Lung (tissue), 12 donors: ENCODE measurements around the gene SPEF1. TPM values are rescaled to one million over a fixed set of nuclear protein-coding genes. Genes with fewer than 3 reads are reported as not detected.

Source experiments
- ATAC-seq: fragments of 200-7000 bp; cut with Tn5 transposase; one replicate; pipeline ENCODE4 v1.9.1; 2020; ENCODE audit warnings: moderate number of reproducible peaks; ENCODE audit not compliant: insufficient read depth, low FRiP score
- DNase-seq, 3 donors: peaks; one replicate each; pipeline ENCODE4 v3.0.0-alpha.2; 2013 to 2017
- H3K27ac ChIP-seq, 2 donors: one replicate each; pipeline ENCODE4 v1.5.1; 2013; ENCODE audit warnings: mild to moderate bottlenecking in 2 of 2, moderate library complexity in 2 of 2, control low read depth in 1 of 2, inconsistent platforms in 1 of 2, low read depth in 1 of 2, low read length in 1 of 2
- H3K27me3 ChIP-seq, 3 donors: one replicate each; pipeline ENCODE4 v1.5.1; 2013; ENCODE audit warnings: low read length in 2 of 3; ENCODE audit not compliant: control insufficient read depth in 3 of 3, insufficient read depth in 3 of 3
- H3K36me3 ChIP-seq, 4 donors: one replicate each; pipeline ENCODE4 v1.5.1; 2013; ENCODE audit warnings: low read length in 4 of 4, mild to moderate bottlenecking in 1 of 4, moderate library complexity in 1 of 4; ENCODE audit not compliant: control insufficient read depth in 4 of 4, insufficient read depth in 4 of 4
- H3K4me1 ChIP-seq, 5 donors: one replicate each; pipeline ENCODE4 v1.5.1; 2013; ENCODE audit warnings: low read length in 5 of 5, mild to moderate bottlenecking in 2 of 5, moderate library complexity in 1 of 5; ENCODE audit not compliant: control insufficient read depth in 5 of 5, insufficient read depth in 5 of 5
- H3K4me3 ChIP-seq: one replicate; pipeline ENCODE4 v1.5.1; 2013; ENCODE audit warnings: mild to moderate bottlenecking, control low read depth, moderate library complexity
- H3K9ac ChIP-seq, 2 donors: one replicate each; pipeline ENCODE4 v1.5.1; 2013; ENCODE audit warnings: low read length in 2 of 2, control low read depth in 1 of 2; ENCODE audit not compliant: insufficient read depth in 1 of 2
- H3K9me3 ChIP-seq, 4 donors: one replicate each; pipeline ENCODE4 v1.5.1; 2013; ENCODE audit warnings: low read length in 3 of 4, mild to moderate bottlenecking in 1 of 4, moderate library complexity in 1 of 4; ENCODE audit not compliant: control insufficient read depth in 4 of 4, insufficient read depth in 3 of 4
- CTCF ChIP-seq: IDR thresholded peaks from 2 replicates; pipeline ENCODE4 v1.5.1; 2012; ENCODE audit warnings: mild to moderate bottlenecking; ENCODE audit errors: control extremely low read depth, extremely low read depth
- WGBS, 2 donors: extraction: QIAGEN DNeasy Blood & Tissue Kit; methylation state at CpG; one replicate each; pipeline ENCODE4 v1.1.7; 2013; 5-methylcytosine and 5-hydroxymethylcytosine counted together
- polyA plus RNA-seq, 2 donors: library from polyadenylated mRNA; stranded (reverse); fragments of 200-250 nt; gene quantifications; one replicate each; pipeline ENCODE4 v1.2.1, GENCODE V29; 2013
- total RNA-seq, 2 donors: library from RNA; depleted of rRNA in 1 of 2; stranded (reverse); fragments of >200 nt in 1 of 2; gene quantifications; one replicate each; pipeline ENCODE4 v1.2.1, GENCODE V29; 2014 to 2021
- donor health status: control.
- donor health status: control.
- donor health status: Bipolar disorder and iron deficiency.
- donor health status: healthy.
- donor health status: DM: yes; HTN: yes; CAD: no.

SPEF1 gene
- total and polyA plus RNA-seq, 4 donors, result 9.6 to 15.5 (median 11.8) TPM

DNA sequence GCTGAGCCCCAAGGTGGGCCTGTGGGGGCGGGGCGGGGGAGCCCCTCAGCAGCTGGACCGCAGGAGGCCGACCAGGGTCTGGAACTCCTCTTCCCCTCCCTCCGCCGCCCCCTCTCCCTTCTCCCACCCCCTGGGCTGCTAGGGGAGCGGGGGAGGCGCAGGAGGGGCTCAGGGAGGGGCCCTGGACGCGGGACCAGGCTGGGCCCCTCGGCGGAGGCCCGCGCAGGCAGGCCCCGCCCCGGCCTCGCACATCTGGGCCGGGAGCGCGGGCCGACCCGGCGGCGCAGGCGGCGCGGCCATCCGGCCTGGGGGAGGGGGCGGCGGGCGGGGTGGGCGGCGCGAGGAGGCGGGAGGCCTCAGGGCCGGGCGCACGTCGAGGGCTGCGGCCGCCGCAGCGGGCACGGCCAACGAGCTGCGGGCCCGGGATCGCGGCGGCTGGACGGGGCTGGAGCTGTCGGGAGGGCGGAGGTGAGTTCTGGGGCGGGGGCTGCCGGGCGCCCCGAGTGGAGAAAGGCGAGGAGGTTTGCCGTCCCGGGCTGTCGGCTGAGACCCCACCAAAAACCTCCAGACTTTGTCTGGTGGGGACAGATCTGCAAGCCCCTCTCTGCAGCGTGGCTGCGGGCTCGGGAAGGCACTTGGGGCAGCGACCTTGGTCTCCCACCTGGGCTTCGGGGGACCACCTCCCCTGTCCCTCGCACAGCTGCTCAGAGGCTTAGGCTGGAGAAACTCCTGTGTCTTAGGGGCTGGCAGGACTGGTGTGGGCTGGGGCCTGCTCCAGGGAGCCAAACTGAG, 48.7 kb downstream of the SPEF1 start, which contains the start of gene HSPA12B:
Gene HSPA12B (plus strand): TSS at position 359 of the 792 bp plus-strand sequence. CDS start 5,990 bp downstream, outside the sequence.
- 10 to 16% methylated on average over 45 to 67 of the region's 67 CpGs for WGBS, 2 donors
- Histone ChIP-seq H3K36me3 (peaks cover 0 to 3% (median 0%) of the 10 kb centered on the region in 4 donors), H3K4me3 (peak within 1 kb of the TSS; percentile 68), H3K9ac (peak within 1 kb of the TSS in 1 of 2 donors; percentile 76), H3K4me1 (peaks cover 0 to 37% (median 10%) of the 10 kb centered on the region in 5 donors), H3K27me3 (peaks cover 0 to 7% (median 0%) of the 10 kb centered on the region in 3 donors), H3K9me3 (no peaks in the 10 kb centered on the region), H3K27ac (peak within 1 kb of the TSS; percentile 75 to 80)
- TF ChIP-seq CTCF, result no peak
- ATAC-seq (no peak), DNase-seq (peak; percentile 79 to 89 (median 79))

DNA sequence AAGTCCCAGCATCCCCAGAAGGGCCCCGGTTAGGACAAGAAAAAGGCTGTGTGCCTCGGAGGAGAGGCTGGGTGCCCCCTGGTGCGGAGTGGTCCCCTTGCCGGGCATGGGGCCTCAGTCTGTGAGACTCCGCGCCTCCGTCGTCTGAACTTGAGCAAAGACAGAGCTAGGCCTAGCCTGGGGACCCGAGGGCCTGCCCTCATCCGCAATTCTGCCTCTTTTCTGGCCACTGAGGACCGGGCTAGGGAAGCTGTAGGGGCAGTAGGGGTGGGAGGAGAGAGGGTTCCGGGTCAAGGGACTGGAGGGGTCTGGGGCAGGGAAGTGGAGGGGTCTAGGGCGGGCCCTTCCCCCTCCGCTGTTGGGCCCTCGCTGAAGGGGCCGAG, 49.3 kb downstream of the SPEF1 start:
- ATAC-seq, result no peak
- no peak for DNase-seq
- WGBS, 2 donors, result 72 to 78% methylated on average over 16 of the region's 16 CpGs
- no peak for TF ChIP-seq CTCF
- Histone ChIP-seq H3K9ac (no peak overlapping the region), H3K4me3 (no peak overlapping the region), H3K27me3 (peaks cover 0 to 7% (median 0%) of the 10 kb centered on the region in 3 donors), H3K4me1 (peaks cover 0 to 31% (median 10%) of the 10 kb centered on the region in 5 donors), H3K36me3 (peaks cover 0 to 3% (median 0%) of the 10 kb centered on the region in 4 donors), H3K9me3 (no peaks in the 10 kb centered on the region), H3K27ac (peak overlapping the region; percentile 12 to 39)

DNA sequence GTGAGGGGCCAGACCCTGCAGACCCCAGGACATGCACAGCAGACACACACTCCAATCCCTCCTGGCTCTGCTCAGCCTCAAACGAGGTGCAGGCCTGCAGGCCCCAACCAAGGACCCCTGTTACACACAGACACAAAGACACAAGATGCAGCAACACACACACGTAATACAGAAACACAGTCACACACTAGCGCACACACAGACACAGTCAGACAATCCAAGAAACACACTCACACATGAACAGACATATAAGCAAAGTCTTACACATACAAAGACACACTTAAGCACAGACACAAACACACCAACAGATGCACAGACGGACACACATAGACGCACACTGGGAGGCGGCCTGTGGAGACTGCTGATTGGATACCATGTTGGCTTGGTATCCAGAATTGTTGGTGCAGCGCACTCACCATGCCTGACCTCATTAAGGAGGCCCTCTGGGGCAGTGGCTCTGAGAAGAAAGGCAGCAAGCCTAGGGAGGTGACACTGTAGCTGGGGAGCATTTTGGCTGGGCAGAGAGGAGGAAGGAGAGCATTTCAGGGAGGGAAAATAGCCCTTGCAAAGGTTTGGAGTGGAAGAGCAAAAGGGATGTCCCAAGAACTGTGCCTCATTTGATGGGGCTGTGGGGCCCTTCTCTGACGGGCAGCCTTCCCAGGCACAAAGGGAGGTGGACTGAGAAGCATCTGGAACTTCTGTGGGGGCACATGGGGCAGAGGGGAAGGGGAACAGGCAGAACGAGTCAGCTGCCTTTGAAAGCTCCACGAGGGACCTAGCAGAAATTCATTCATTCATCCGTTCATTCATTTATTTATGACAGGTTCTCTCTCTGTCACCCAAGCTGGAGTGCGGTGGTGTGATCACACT, 50.2 kb downstream of the SPEF1 start:
- no peaks in the 10 kb centered on the region for H3K36me3 ChIP-seq
- peak overlapping the region in 1 of 2 donors; percentile 20 for H3K27ac ChIP-seq
- peaks cover 0 to 7% (median 0%) of the 10 kb centered on the region in 3 donors for H3K27me3 ChIP-seq
- ATAC-seq (no peak), DNase-seq (no peak)
- H3K4me1 ChIP-seq, result peaks cover 0 to 31% (median 10%) of the 10 kb centered on the region in 5 donors
- no peak overlapping the region for H3K4me3 ChIP-seq
- no peaks in the 10 kb centered on the region for H3K9me3 ChIP-seq
- WGBS, 2 donors, result 86 to 94% methylated on average over 12 of the region's 12 CpGs
- TF ChIP-seq CTCF, result no peak
- H3K9ac ChIP-seq, result no peak overlapping the region
